GM18499 (cell line): Measurements from ENCODE around the gene TXNDC12.
"Not testable (repeated sequence)": the region's sequence is repeated elsewhere in the genome, so short reads cannot be mapped to it uniquely, and the experiment has no call there.

Source experiments
- ATAC-seq: cut with Tn5 transposase; IDR thresholded peaks from one replicate; pipeline ENCODE4 v1.9.1; 2021; ENCODE audit warnings: moderate number of reproducible peaks; ENCODE audit not compliant: insufficient read depth, unreplicated experiment

The TXNDC12 gene

GRCh38 chr1:52053862-52054261, 1.1 kb downstream of the TXNDC12 start:
- ATAC-seq: no peak

- ATAC-seq: not testable (repeated sequence)
Measured at GRCh38 chr1:52049337-52049736, 5.7 kb downstream of the TXNDC12 start.

GRCh38 chr1:52045666-52046195, 9.3 kb downstream of the TXNDC12 start:
- not testable (repeated sequence) for ATAC-seq

- ATAC-seq: no peak
Measured at GRCh38 chr1:52045236-52045635, 9.8 kb downstream of the TXNDC12 start.

GRCh38 chr1:52041551-52042185, 13.3 kb downstream of the TXNDC12 start:
- no peak for ATAC-seq

- no peak for ATAC-seq
Measured at GRCh38 chr1:52037909-52038308, 17.1 kb downstream of the TXNDC12 start.

GRCh38 chr1:52037402-52037814, 17.6 kb downstream of the TXNDC12 start:
- no peak for ATAC-seq

- ATAC-seq: no peak
Measured at GRCh38 chr1:52034050-52034384, 21.0 kb downstream of the TXNDC12 start.

GRCh38 chr1:52033190-52034049, 21.6 kb downstream of the TXNDC12 start, which contains the start of gene KTI12:
Gene KTI12 (minus strand): TSS chr1:52033810. CDS start chr1:52033761, 49 bp downstream.
- peak; percentile 67 for ATAC-seq

- ATAC-seq: no peak
Measured at GRCh38 chr1:52032785-52033131, 22.2 kb downstream of the TXNDC12 start.

- ATAC-seq: no peak
Measured at GRCh38 chr1:52032124-52032784, 22.7 kb downstream of the TXNDC12 start.

- not testable (repeated sequence) for ATAC-seq
Measured at GRCh38 chr1:52028839-52029238, 26.2 kb downstream of the TXNDC12 start.

GRCh38 chr1:52028328-52028727, 26.7 kb downstream of the TXNDC12 start:
- no peak for ATAC-seq

GRCh38 chr1:52026278-52026677, 28.7 kb downstream of the TXNDC12 start:
- no peak for ATAC-seq

- no peak for ATAC-seq
Measured at GRCh38 chr1:52022133-52022532, 32.9 kb downstream of the TXNDC12 start.

GRCh38 chr1:52008071-52008809, 46.8 kb downstream of the TXNDC12 start:
- no peak for ATAC-seq

- ATAC-seq: no peak
Measured at GRCh38 chr1:52007215-52008002, 47.6 kb downstream of the TXNDC12 start.

GRCh38 chr1:52006081-52006553, 48.9 kb downstream of the TXNDC12 start:
- ATAC-seq: not testable (repeated sequence)

GRCh38 chr1:52005548-52005947, 49.4 kb downstream of the TXNDC12 start:
- ATAC-seq: not testable (repeated sequence)
